ENCODE results near the gene RFC3. TPM values are rescaled to one million over a fixed set of nuclear protein-coding genes. Genes with fewer than 3 reads are reported as not detected.
A peak's percentile ranks its signal among the peaks of the same experiment; 100 is the strongest.

RFC3 gene
- total RNA-seq, 1 experiment from 2014 or later = 38.2 TPM

- ATAC-seq (peak; percentile 75), DNase-seq (ENCODE audit: low read depth, low spot score) (peak; percentile 12)
- no peaks in the 10 kb centered on the region for H3K9me3 ChIP-seq (ENCODE audit: control insufficient read depth in 1 of 2, insufficient read depth in 1 of 2, low read depth in 1 of 2, low read length in 2 of 2)
- no peak overlapping the region for H3K4me2 ChIP-seq (ENCODE audit: low read length)
- ChIA-PET POLR2A (interaction anchor here (1.3 kb wide), 1 partner anchor 18 kb away, joined by 3 read pairs; the partner anchor contains the start of gene RFC3), RAD21 (ENCODE audit: low non-redundant PET in 1 of 2, low total read pairs in 2 of 2, uncharacterized antibody in 2 of 2, unreplicated experiment in 2 of 2) (no interaction called here), CTCF (interaction anchor here (0.6 to 1.4 kb wide), 11 partner anchors 9 to 1365 kb away, joined by 3 to 5 read pairs (median 4); partner anchors contain the start of gene RFC3)
- no peaks in the 10 kb centered on the region for H4K20me1 ChIP-seq (ENCODE audit: insufficient read depth)
- no peak overlapping the region for H3K27ac ChIP-seq (ENCODE audit: low read depth, low read length)
- intact Hi-C loops (cut with micrococcal nuclease) = loop anchor here (5.0 kb wide), 2 partner anchors 277 to 1357 kb away; no protein-coding TSS in a partner anchor
- no peaks in the 10 kb centered on the region for H3K79me2 ChIP-seq (ENCODE audit: insufficient read depth, low read length)
- no TSS peak for BruUV-seq (replicated peaks)
- no peaks in the 10 kb centered on the region for H3K9me2 ChIP-seq (ENCODE audit: insufficient read depth)
- H3K4me1 ChIP-seq (ENCODE audit: control insufficient read depth in 1 of 2, insufficient read depth in 2 of 2, low read length in 2 of 2) = no peaks in the 10 kb centered on the region
- H3K9ac ChIP-seq (ENCODE audit: low read length) = no peak overlapping the region
- no peak overlapping the region for H3K4me3 ChIP-seq (replicated peaks in 1 of 2; ENCODE audit: low read depth in 1 of 2, low read length in 2 of 2)
- H3K36me3 ChIP-seq (ENCODE audit: control insufficient read depth in 1 of 2, insufficient read depth in 2 of 2, low read length in 2 of 2) = no peaks in the 10 kb centered on the region
- TF ChIP-seq CTCF (IDR thresholded peaks at IDR 0.05 in 2 of 3, conservative IDR thresholded peaks at IDR 0.05 in 1 of 3; ENCODE audit: borderline replicate concordance in 1 of 3, insufficient read depth in 1 of 3, low read depth in 2 of 3, low read length in 2 of 3) (peak; percentile 16 to 58 (median 26); a peak in 3 of 6 replicates), RAD21 (IDR thresholded peaks at IDR 0.05; ENCODE audit: low read depth) (peak; percentile 52; the same call in 1 of the 2 replicates), SIN3A (IDR thresholded peaks at IDR 0.05; ENCODE audit: low read depth) (no peak), SRF (IDR thresholded peaks at IDR 0.05; ENCODE audit: low read depth) (no peak), POLR2AphosphoS5 (IDR thresholded peaks at IDR 0.05; ENCODE audit: low read depth, low read length) (no peak)
- H3K27me3 ChIP-seq (ENCODE audit: insufficient read depth, low read length) = no peaks in the 10 kb centered on the region
- H2AFZ ChIP-seq (ENCODE audit: low read depth, low read length, poor library complexity, severe bottlenecking) = peak overlapping the region; percentile 29
These were observed 17.9 kb upstream of the RFC3 start for GRCh38 chr13:33799950-33800592.
